ENCODE results near the gene COX7B2.

COX7B2 gene

DNA sequence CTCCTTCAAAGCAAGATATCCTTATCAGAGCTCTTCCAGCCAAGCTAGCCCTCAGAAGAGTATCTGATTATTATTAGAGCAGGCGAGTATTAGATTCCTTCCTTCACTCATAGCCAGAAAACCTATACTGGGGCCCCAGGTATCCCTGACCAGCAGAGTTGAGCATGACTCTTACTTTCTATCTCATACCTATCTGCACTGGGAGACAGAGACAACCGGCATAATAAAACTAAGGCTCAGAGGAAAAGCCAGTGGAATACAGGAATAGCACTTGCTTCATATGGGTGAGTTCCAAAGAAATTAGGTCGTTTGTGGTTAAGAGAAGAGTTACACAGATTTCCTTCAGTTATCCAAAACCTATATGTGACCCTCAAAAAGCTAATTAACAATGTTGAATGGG, 41.8 kb upstream of the COX7B2 start:
- no peak for DNase-seq (ENCODE audit: low read depth)
- no peak for TF ChIP-seq CTCF (IDR thresholded peaks at IDR 0.05; ENCODE audit: low read depth, low read length)
- no peak for TF ChIP-seq MYC (IDR thresholded peaks at IDR 0.05; ENCODE audit: low read depth, low read length)
- no peak for TF ChIP-seq POLR2A (IDR thresholded peaks at IDR 0.05; ENCODE audit: extremely low read depth, insufficient read length)
- TF ChIP-seq, protein P1, sequence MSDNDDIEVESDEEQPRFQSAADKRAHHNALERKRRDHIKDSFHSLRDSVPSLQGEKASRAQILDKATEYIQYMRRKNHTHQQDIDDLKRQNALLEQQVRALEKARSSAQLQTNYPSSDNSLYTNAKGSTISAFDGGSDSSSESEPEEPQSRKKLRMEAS (IDR thresholded peaks at IDR 0.05; ENCODE audit: low read depth, low read length) = no peak
- H3K4me3 ChIP-seq (ENCODE audit: low read depth, low read length) = no peak overlapping the region

DNA sequence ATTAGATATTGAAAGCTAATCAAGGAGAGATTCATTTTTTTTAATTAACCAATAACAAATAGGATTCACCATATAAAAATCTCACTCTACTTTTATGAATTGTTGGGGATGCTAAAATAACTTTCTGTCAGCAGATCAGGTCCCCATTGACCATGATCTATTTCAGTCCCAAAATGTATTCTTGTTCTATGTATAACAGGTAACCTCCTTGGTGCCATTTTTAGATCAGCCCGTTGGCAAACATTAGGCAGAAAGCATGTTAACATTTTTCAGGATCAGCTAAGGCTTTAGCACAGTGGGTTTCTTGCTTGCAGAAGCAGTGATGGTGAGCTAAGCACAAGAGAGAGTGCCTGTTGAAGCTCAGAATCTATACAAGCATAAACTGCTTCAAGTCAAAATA, 40.8 kb upstream of the COX7B2 start:
- H3K4me3 ChIP-seq (ENCODE audit: low read depth, low read length) = no peak overlapping the region
- TF ChIP-seq, protein P1 (IDR thresholded peaks at IDR 0.05; ENCODE audit: low read depth, low read length) = no peak
- TF ChIP-seq MYC (IDR thresholded peaks at IDR 0.05; ENCODE audit: low read depth, low read length) (no peak), POLR2A (IDR thresholded peaks at IDR 0.05; ENCODE audit: extremely low read depth, insufficient read length) (no peak), CTCF (IDR thresholded peaks at IDR 0.05; ENCODE audit: low read depth, low read length) (no peak)
- no peak for DNase-seq (ENCODE audit: low read depth)

DNA sequence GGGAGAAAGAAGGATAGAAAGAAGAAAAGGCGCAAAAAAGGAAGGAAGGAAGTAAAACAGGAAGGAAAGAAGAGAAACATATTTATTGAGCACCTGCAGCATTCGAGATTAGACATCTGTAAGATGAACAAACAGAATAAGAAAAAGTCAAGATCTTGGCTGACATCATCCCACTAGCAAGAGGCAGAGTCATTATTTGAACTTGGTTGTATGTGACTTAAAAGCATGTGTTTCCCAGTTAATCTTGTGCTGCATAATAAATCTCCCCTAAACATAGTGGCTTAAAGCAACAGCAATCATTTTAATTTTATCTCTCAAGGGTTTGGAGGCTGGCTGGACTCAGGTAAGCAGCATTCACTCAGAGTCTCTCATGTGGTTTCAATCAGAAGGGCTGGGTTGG, 38.5 kb upstream of the COX7B2 start:
- no peak for DNase-seq (ENCODE audit: low read depth)
- TF ChIP-seq, protein P1 (IDR thresholded peaks at IDR 0.05; ENCODE audit: low read depth, low read length) = no peak
- TF ChIP-seq MYC (IDR thresholded peaks at IDR 0.05; ENCODE audit: low read depth, low read length) (no peak), POLR2A (IDR thresholded peaks at IDR 0.05; ENCODE audit: extremely low read depth, insufficient read length) (no peak), CTCF (IDR thresholded peaks at IDR 0.05; ENCODE audit: low read depth, low read length) (no peak)
- no peak overlapping the region for H3K4me3 ChIP-seq (ENCODE audit: low read depth, low read length)

DNA sequence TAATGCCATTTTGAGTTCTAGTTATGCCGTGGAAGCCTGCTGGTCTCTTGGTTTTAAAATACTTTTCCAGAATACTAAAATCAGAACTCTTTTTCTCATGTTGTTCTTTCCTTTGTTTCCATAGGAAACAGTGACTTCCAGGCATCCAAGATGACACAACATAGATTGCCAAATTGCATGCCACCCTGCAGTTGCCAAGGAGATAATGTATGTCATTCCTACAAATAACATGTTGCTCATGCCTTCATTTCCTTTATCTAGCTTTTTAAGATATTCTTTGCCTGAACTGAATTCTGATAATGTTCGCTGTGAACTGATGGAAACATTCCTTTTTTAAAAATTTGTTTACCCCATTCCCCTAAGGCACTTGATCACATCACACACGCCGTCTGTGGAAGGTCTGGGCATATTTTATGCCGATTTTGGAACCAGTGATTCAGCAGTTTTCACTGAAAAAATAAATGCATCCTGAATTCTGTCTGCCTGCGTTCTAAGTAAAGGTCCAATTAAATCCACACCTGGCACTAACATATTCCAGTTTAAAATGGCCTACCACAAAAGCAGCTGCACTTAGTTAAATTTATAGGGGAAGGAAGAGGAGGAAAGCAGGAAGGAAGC, 38.0 kb upstream of the COX7B2 start:
- no peak for DNase-seq (ENCODE audit: low read depth)
- H3K4me3 ChIP-seq (ENCODE audit: low read depth, low read length) = no peak overlapping the region
- TF ChIP-seq MYC (IDR thresholded peaks at IDR 0.05; ENCODE audit: low read depth, low read length) (no peak), POLR2A (IDR thresholded peaks at IDR 0.05; ENCODE audit: extremely low read depth, insufficient read length) (no peak), CTCF (IDR thresholded peaks at IDR 0.05; ENCODE audit: low read depth, low read length) (no peak)
- TF ChIP-seq, protein P1 (IDR thresholded peaks at IDR 0.05; ENCODE audit: low read depth, low read length) = no peak

- TF ChIP-seq CTCF (IDR thresholded peaks at IDR 0.05; ENCODE audit: low read depth, low read length) = no peak
- TF ChIP-seq, protein P1 (IDR thresholded peaks at IDR 0.05; ENCODE audit: low read depth, low read length) = no peak
- no peak for TF ChIP-seq POLR2A (IDR thresholded peaks at IDR 0.05; ENCODE audit: extremely low read depth, insufficient read length)
- TF ChIP-seq MYC (IDR thresholded peaks at IDR 0.05; ENCODE audit: low read depth, low read length) = no peak
- no peak overlapping the region for H3K4me3 ChIP-seq (ENCODE audit: low read depth, low read length)
- DNase-seq (ENCODE audit: low read depth) = no peak
These were observed 36.0 kb upstream of the COX7B2 start for GRCh38 chr4:46945062-46945461.
